ENCODE results near the gene SPOCK1. TPM values are rescaled to one million over a fixed set of nuclear protein-coding genes. Genes with fewer than 3 reads are reported as not detected.

Gene SPOCK1
- total and polyA plus RNA-seq, 2 of the 13 experiments (the other 11 are each of a cell fraction or from before 2014, with no cell fraction given): 0.18 to 0.29 TPM

DNA sequence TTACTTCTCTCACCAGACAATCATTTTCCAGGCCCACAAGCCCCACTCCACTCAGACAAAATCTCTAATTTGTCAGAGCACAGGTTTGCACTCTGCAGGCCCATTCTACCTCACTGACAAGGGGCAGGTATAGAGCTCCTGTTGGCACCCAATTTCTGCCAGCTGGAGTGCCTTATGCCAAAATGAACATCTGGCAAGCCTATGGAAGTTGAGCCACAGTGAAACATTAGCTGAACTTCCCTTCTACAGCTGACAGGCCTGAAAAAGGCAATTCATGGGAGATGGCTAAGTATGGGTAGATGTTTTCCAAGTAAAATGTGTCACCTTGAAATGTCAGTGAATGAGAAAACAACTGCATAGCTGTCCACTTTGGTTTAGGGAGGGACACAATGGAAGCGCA, 87.0 kb downstream of the SPOCK1 start:
- Histone ChIP-seq H3K36me3 (replicated peaks in 1 of 2; ENCODE audit: control insufficient read depth in 1 of 2, insufficient read depth in 2 of 2, low read length in 2 of 2) (no peaks in the 10 kb centered on the region), H3K27ac (ENCODE audit: extremely low read length, insufficient read depth, low read length) (no peak overlapping the region), H4K20me1 (ENCODE audit: insufficient read depth, low read length) (no peaks in the 10 kb centered on the region), H3K4me2 (ENCODE audit: low read depth, low read length) (no peak overlapping the region), H3K79me2 (ENCODE audit: insufficient read depth, low read length) (no peaks in the 10 kb centered on the region), H3K4me1 (ENCODE audit: insufficient read depth, low read length) (no peaks in the 10 kb centered on the region), H3K9ac (ENCODE audit: insufficient read depth, low read depth, low read length) (no peak overlapping the region), H3K9me3 (ENCODE audit: low read length) (no peaks in the 10 kb centered on the region), H3K27me3 (ENCODE audit: control insufficient read depth in 1 of 2, insufficient read depth in 2 of 2, low read length in 2 of 2) (no peaks in the 10 kb centered on the region), H2AFZ (ENCODE audit: low read length) (no peak overlapping the region), H3K4me3 (replicated peaks in 1 of 3; ENCODE audit: insufficient read depth in 1 of 3, low read depth in 2 of 3, low read length in 3 of 3) (no peak overlapping the region)
- ChIA-PET POLR2A (no interaction called here), CTCF (ENCODE audit: low intra/inter-chr PET ratio, low total read pairs) (no interaction called here)
- 75% methylated on average over 1 of the region's 1 CpG for WGBS (ENCODE audit: low lambda C conversion rate)
- no TSS peak for BruUV-seq (replicated peaks)
- FAIRE-seq (no peak), ATAC-seq (no peak), DNase-seq (ENCODE audit: low spot score) (no peak)
- in situ Hi-C loops (cut with HindIII; ENCODE audit: extremely low pct_ligation_motif_present, low pct_unique_long_range_greater_than_20kb): no loop called here
- intact Hi-C loops (cut with micrococcal nuclease; ENCODE audit: unreplicated experiment): no loop called here
- no peak for TF ChIP-seq ZNF709 (CRISPR knock-in tag; IDR thresholded peaks at IDR 0.05)
- TF ChIP-seq, protein P1, sequence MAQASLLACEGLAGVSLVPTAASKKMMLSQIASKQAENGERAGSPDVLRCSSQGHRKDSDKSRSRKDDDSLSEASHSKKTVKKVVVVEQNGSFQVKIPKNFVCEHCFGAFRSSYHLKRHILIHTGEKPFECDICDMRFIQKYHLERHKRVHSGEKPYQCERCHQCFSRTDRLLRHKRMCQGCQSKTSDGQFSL (CRISPR knock-in tag; IDR thresholded peaks at IDR 0.05): no peak
- TF ChIP-seq, protein P2, sequence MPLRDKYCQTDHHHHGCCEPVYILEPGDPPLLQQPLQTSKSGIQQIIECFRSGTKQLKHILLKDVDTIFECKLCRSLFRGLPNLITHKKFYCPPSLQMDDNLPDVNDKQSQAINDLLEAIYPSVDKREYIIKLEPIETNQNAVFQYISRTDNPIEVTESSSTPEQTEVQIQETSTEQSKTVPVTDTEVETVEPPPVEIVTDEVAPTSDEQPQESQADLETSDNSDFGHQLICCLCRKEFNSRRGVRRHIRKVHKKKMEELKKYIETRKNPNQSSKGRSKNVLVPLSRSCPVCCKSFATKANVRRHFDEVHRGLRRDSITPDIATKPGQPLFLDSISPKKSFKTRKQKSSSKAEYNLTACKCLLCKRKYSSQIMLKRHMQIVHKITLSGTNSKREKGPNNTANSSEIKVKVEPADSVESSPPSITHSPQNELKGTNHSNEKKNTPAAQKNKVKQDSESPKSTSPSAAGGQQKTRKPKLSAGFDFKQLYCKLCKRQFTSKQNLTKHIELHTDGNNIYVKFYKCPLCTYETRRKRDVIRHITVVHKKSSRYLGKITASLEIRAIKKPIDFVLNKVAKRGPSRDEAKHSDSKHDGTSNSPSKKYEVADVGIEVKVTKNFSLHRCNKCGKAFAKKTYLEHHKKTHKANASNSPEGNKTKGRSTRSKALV (CRISPR knock-in tag; IDR thresholded peaks at IDR 0.05): no peak
- no peak for TF ChIP-seq ZSCAN9 (CRISPR knock-in tag; IDR thresholded peaks at IDR 0.05; ENCODE audit: borderline replicate concordance)
- TF ChIP-seq, protein P3, sequence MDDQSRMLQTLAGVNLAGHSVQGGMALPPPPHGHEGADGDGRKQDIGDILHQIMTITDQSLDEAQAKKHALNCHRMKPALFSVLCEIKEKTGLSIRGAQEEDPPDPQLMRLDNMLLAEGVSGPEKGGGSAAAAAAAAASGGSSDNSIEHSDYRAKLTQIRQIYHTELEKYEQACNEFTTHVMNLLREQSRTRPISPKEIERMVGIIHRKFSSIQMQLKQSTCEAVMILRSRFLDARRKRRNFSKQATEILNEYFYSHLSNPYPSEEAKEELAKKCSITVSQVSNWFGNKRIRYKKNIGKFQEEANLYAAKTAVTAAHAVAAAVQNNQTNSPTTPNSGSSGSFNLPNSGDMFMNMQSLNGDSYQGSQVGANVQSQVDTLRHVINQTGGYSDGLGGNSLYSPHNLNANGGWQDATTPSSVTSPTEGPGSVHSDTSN (CRISPR knock-in tag; IDR thresholded peaks at IDR 0.05; ENCODE audit: borderline replicate concordance): no peak
- no peak for TF ChIP-seq EEA1 (CRISPR knock-in tag; IDR thresholded peaks at IDR 0.05; ENCODE audit: borderline replicate concordance)
- TF ChIP-seq ZKSCAN8 (CRISPR knock-in tag; IDR thresholded peaks at IDR 0.05; ENCODE audit: borderline replicate concordance): no peak
- no peak for TF ChIP-seq KDM4B (CRISPR knock-in tag; IDR thresholded peaks at IDR 0.05)
- TF ChIP-seq ISX (CRISPR knock-in tag; conservative IDR thresholded peaks at IDR 0.05): no peak
- no peak for TF ChIP-seq ARID5B (CRISPR knock-in tag; IDR thresholded peaks at IDR 0.05)
- TF ChIP-seq ZNF512B (CRISPR knock-in tag; IDR thresholded peaks at IDR 0.05; ENCODE audit: borderline replicate concordance): no peak
- no peak for TF ChIP-seq TERF1 (CRISPR knock-in tag; IDR thresholded peaks at IDR 0.05)
